Astrocyte of the cerebellum (primary cell): ENCODE results near the gene HTR3E.

ENCODE experiments used
- DNase-seq: peaks from one replicate; pipeline ENCODE4 v3.0.0-alpha.2; 2011; ENCODE audit warnings: low read depth
- H3K4me3 ChIP-seq: 2 replicates; pipeline ENCODE4 v1.5.1; 2011; ENCODE audit warnings: mild to moderate bottlenecking, low read depth, low read length, moderate library complexity
- CTCF ChIP-seq: IDR thresholded peaks from 2 replicates; pipeline ENCODE4 v1.5.1; 2012; ENCODE audit warnings: low read length, low read depth, moderate library complexity, mild to moderate bottlenecking; ENCODE audit errors: missing control alignments
- in situ Hi-C: cut with HindIII; loops from 2 replicates; pipeline ENCODE4 v1.10.0; 2017; ENCODE audit warnings: low sequenced_read_pairs

The HTR3E gene

DNA sequence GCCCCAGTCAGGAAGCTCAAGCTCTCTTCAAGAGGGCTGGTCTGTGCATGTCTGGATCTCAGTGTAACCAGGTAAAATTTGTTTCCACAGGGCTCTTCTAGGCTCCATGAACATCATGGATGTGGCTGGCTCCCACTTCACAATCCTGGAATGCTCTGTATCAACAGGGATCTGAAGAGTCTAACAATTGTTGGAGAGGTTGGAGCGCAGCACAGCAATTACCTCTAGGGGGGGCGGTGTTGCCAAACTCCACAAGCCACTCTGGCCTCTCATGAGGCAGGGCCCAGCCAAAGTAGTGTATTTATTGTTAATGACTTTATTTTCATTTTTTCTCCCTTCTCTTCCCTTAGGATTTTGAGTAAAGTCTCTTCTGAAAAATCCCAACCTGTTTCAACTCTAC lies 32.1 kb downstream of the HTR3E start:
- H3K4me3 ChIP-seq = no peak overlapping the region
- no peak for DNase-seq
- TF ChIP-seq CTCF = peak; percentile 41
- in situ Hi-C loops = no loop called here

DNA sequence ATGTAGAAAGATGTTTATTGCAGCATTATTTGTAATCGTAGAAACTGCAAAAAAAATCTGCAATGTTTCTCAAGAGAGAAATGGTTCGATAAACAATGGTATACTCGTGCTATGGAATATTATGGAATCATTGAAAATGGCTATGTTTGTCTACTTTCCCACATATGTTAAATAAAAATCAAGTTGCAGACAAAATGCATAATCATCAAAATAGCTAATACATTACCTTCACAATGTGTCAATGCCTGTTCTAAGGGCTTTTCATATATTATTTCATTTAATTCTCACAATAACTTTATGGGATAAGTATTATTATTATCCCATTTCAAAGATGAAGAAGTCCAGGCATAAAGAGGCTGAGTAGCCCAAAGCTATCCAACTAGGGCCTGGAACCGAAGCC lies 36.1 kb downstream of the HTR3E start:
- in situ Hi-C loops = no loop called here
- H3K4me3 ChIP-seq = no peak overlapping the region
- no peak for DNase-seq
- no peak for TF ChIP-seq CTCF

DNA sequence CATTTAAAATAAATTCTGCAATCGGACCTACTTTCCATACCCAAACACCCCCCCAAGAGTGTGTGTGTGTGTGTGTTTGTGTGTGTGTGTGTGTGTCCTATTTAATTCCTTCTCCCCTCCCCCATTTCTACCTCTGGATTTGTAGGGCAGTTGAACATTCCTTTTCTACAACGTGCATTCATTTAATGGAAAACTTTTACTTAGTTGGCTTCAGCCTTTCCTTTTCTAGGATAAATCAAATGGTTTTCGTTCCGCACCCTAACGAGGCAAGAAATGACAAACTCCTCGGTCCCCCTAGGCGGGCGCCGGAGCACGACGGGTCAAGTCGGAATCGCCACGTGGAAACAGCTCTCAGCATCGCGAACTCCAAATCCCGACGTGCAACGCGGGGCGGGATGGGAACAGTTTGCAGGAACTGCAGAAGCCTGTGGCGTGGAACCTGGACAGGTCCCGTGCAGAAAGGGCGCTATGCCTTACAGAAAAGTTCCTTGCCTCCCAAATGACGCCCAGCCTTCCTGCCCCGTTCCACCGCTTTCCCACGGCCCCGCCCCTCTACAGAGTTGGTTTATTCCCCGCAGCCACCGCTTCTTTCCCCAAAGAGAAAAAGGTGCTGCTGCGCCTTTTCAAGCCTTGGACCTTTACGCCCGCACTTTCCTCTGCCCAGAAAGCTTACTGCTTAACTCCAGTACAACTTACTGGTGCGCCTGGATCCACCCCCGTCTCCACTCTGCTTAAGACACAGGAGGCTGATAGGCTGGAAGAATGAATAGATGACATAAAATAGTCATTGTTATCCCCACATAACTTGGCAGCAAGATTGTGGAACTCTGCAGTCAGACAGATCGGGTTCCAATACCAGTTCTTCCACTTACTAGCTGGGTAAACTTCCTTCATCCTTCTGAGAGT lies 37.2 kb downstream of the HTR3E start:
- in situ Hi-C loops = no loop called here
- no peak for TF ChIP-seq CTCF
- DNase-seq = no peak

GRCh38 chr3:184134746-184135148 lies 37.9 kb downstream of the HTR3E start:
- in situ Hi-C loops = no loop called here
- peak overlapping the region; percentile 98 for H3K4me3 ChIP-seq
- no peak for TF ChIP-seq CTCF
- no peak for DNase-seq

More for the DNA sequence above, 37.2 kb downstream of the HTR3E start:
- peak overlapping the region; percentile 98 for H3K4me3 ChIP-seq

DNA sequence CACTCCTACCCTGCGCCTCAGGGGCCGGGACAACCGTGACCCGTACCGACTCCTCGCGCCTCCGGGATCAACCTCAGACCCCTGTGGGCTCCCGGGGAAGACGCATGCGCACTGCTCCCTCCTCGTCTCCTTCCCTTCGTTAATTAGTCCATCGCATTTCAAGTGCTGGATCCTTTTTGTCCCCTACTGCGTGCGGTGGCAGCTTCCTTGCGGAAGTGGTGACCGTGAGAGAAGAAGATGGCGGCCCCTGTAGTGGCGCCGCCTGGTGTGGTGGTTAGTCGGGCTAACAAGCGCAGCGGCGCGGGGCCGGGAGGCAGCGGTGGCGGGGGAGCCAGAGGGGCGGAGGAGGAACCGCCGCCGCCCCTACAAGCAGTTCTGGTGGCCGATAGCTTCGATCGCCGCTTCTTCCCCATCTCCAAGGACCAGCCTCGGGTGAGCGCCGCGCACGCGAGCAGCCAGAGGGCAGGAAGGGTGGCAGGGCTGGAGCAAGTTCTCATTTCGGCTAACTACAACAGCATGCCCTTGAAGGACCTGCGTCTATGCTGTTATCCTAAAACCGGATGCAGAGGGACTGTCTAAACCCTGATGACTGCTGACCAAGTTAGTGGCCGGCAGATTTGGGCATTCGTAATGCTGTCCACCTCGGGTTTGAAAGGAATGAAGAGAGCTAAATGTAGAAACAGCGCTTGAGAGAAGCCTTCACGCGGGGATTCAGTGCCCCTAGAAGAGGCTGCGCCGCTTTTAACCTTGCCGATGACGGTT lies 38.5 kb downstream of the HTR3E start, which contains the start of gene EIF2B5:
TSS of gene EIF2B5 (plus strand) at position 210 of the 762 bp plus-strand sequence. CDS start at position 238, 28 bp downstream.
- peak within 1 kb of the TSS; percentile 98 for H3K4me3 ChIP-seq
- peak; percentile 71 for DNase-seq
- in situ Hi-C loops = no loop called here
- TF ChIP-seq CTCF = peak; percentile 52

GRCh38 chr3:184135911-184136260 lies 39.0 kb downstream of the HTR3E start:
- in situ Hi-C loops = no loop called here
- no peak for DNase-seq
- no peak for TF ChIP-seq CTCF
- H3K4me3 ChIP-seq = peak overlapping the region; percentile 98
